ENCODE results near the gene ITSN1.
"Not testable (repeated sequence)": the region's sequence is repeated elsewhere in the genome, so short reads cannot be mapped to it uniquely, and the experiment has no call there.

The ITSN1 gene

GRCh38 chr21:33707846-33708245, 65.5 kb downstream of the ITSN1 start:
- H3K4me1 Mint-ChIP-seq (ENCODE audit: low read depth), result peaks cover 5% of the 10 kb centered on the region

GRCh38 chr21:33708874-33709273, 66.6 kb downstream of the ITSN1 start:
- no peak for DNase-seq
- peaks cover 4% of the 10 kb centered on the region for H3K4me1 Mint-ChIP-seq (ENCODE audit: low read depth)
- no peaks in the 10 kb centered on the region for H3K36me3 Mint-ChIP-seq (ENCODE audit: low read depth)
- no peak overlapping the region for H3K4me3 Mint-ChIP-seq
- H3K9me3 Mint-ChIP-seq, result peaks cover 7% of the 10 kb centered on the region
- H3K27ac Mint-ChIP-seq, result no peak overlapping the region
- H3K27me3 Mint-ChIP-seq, result peaks cover 2% of the 10 kb centered on the region

More at GRCh38 chr21:33707846-33708245, 65.5 kb downstream of the ITSN1 start:
- H3K36me3 Mint-ChIP-seq (ENCODE audit: low read depth), result no peaks in the 10 kb centered on the region
- no peak overlapping the region for H3K27ac Mint-ChIP-seq
- no peak for DNase-seq
- no peak overlapping the region for H3K4me3 Mint-ChIP-seq
- H3K27me3 Mint-ChIP-seq, result peaks cover 2% of the 10 kb centered on the region
- H3K9me3 Mint-ChIP-seq, result peaks cover 7% of the 10 kb centered on the region

GRCh38 chr21:33712022-33712803, 69.9 kb downstream of the ITSN1 start:
- Mint-ChIP-seq H3K4me1 (ENCODE audit: low read depth) (no peaks in the 10 kb centered on the region), H3K9me3 (peaks cover 7% of the 10 kb centered on the region), H3K27me3 (peaks cover 7% of the 10 kb centered on the region), H3K36me3 (ENCODE audit: low read depth) (no peaks in the 10 kb centered on the region), H3K4me3 (no peak overlapping the region), H3K27ac (no peak overlapping the region)
- no peak for DNase-seq

GRCh38 chr21:33721081-33721480, 78.8 kb downstream of the ITSN1 start:
- Mint-ChIP-seq H3K9me3 (no peaks in the 10 kb centered on the region), H3K27ac (no peak overlapping the region), H3K4me3 (no peak overlapping the region), H3K36me3 (ENCODE audit: low read depth) (no peaks in the 10 kb centered on the region), H3K27me3 (peaks cover 3% of the 10 kb centered on the region), H3K4me1 (ENCODE audit: low read depth) (no peaks in the 10 kb centered on the region)
- no peak for DNase-seq

GRCh38 chr21:33729139-33729538, 86.8 kb downstream of the ITSN1 start:
- H3K36me3 Mint-ChIP-seq (ENCODE audit: low read depth); H3K4me1 Mint-ChIP-seq (ENCODE audit: low read depth); H3K9me3 Mint-ChIP-seq; DNase-seq; H3K4me3 Mint-ChIP-seq; H3K27me3 Mint-ChIP-seq; H3K27ac Mint-ChIP-seq: not testable (repeated sequence)

- Mint-ChIP-seq H3K27me3 (no peaks in the 10 kb centered on the region), H3K27ac (no peak overlapping the region), H3K36me3 (ENCODE audit: low read depth) (no peaks in the 10 kb centered on the region), H3K4me1 (ENCODE audit: low read depth) (no peaks in the 10 kb centered on the region), H3K9me3 (no peaks in the 10 kb centered on the region), H3K4me3 (no peak overlapping the region)
- DNase-seq, result no peak
These were observed 87.3 kb downstream of the ITSN1 start for GRCh38 chr21:33729641-33730040.

- H3K27me3 Mint-ChIP-seq, result no peaks in the 10 kb centered on the region
- H3K4me1 Mint-ChIP-seq (ENCODE audit: low read depth), result no peaks in the 10 kb centered on the region
- no peaks in the 10 kb centered on the region for H3K36me3 Mint-ChIP-seq (ENCODE audit: low read depth)
- no peak for DNase-seq
- H3K27ac Mint-ChIP-seq, result no peak overlapping the region
- H3K9me3 Mint-ChIP-seq, result no peaks in the 10 kb centered on the region
- no peak overlapping the region for H3K4me3 Mint-ChIP-seq
These were observed 89.1 kb downstream of the ITSN1 start for GRCh38 chr21:33731447-33731846.

GRCh38 chr21:33732038-33732437, 89.7 kb downstream of the ITSN1 start:
- H3K4me3 Mint-ChIP-seq, result no peak overlapping the region
- no peak overlapping the region for H3K27ac Mint-ChIP-seq
- DNase-seq, result no peak
- H3K4me1 Mint-ChIP-seq (ENCODE audit: low read depth), result no peaks in the 10 kb centered on the region
- no peaks in the 10 kb centered on the region for H3K27me3 Mint-ChIP-seq
- no peaks in the 10 kb centered on the region for H3K36me3 Mint-ChIP-seq (ENCODE audit: low read depth)
- no peaks in the 10 kb centered on the region for H3K9me3 Mint-ChIP-seq

GRCh38 chr21:33733601-33734000, 91.3 kb downstream of the ITSN1 start:
- Mint-ChIP-seq H3K4me1 (ENCODE audit: low read depth) (no peaks in the 10 kb centered on the region), H3K27me3 (no peaks in the 10 kb centered on the region), H3K4me3 (no peak overlapping the region), H3K36me3 (ENCODE audit: low read depth) (no peaks in the 10 kb centered on the region), H3K9me3 (no peaks in the 10 kb centered on the region), H3K27ac (no peak overlapping the region)
- DNase-seq, result no peak

GRCh38 chr21:33734291-33734690, 92.0 kb downstream of the ITSN1 start:
- Mint-ChIP-seq H3K27me3 (no peaks in the 10 kb centered on the region), H3K9me3 (no peaks in the 10 kb centered on the region), H3K27ac (no peak overlapping the region), H3K4me3 (no peak overlapping the region), H3K36me3 (ENCODE audit: low read depth) (no peaks in the 10 kb centered on the region), H3K4me1 (ENCODE audit: low read depth) (no peaks in the 10 kb centered on the region)
- DNase-seq, result no peak

- no peak overlapping the region for H3K4me3 Mint-ChIP-seq
- no peaks in the 10 kb centered on the region for H3K9me3 Mint-ChIP-seq
- no peaks in the 10 kb centered on the region for H3K36me3 Mint-ChIP-seq (ENCODE audit: low read depth)
- H3K4me1 Mint-ChIP-seq (ENCODE audit: low read depth), result no peaks in the 10 kb centered on the region
- no peaks in the 10 kb centered on the region for H3K27me3 Mint-ChIP-seq
- no peak overlapping the region for H3K27ac Mint-ChIP-seq
- DNase-seq, result no peak
These were observed 92.5 kb downstream of the ITSN1 start for GRCh38 chr21:33734818-33735217.

GRCh38 chr21:33736569-33736968, 94.3 kb downstream of the ITSN1 start:
- H3K4me1 Mint-ChIP-seq (ENCODE audit: low read depth), result no peaks in the 10 kb centered on the region
- no peaks in the 10 kb centered on the region for H3K27me3 Mint-ChIP-seq

GRCh38 chr21:33739701-33740100, 97.4 kb downstream of the ITSN1 start:
- Mint-ChIP-seq H3K4me3 (no peak overlapping the region), H3K27ac (no peak overlapping the region), H3K4me1 (ENCODE audit: low read depth) (no peaks in the 10 kb centered on the region), H3K36me3 (ENCODE audit: low read depth) (no peaks in the 10 kb centered on the region), H3K27me3 (peaks cover 5% of the 10 kb centered on the region), H3K9me3 (no peaks in the 10 kb centered on the region)
- no peak for DNase-seq

More at GRCh38 chr21:33736569-33736968, 94.3 kb downstream of the ITSN1 start:
- no peak overlapping the region for H3K4me3 Mint-ChIP-seq
- no peak for DNase-seq
- no peak overlapping the region for H3K27ac Mint-ChIP-seq
- no peaks in the 10 kb centered on the region for H3K36me3 Mint-ChIP-seq (ENCODE audit: low read depth)
- H3K9me3 Mint-ChIP-seq, result no peaks in the 10 kb centered on the region

- Mint-ChIP-seq H3K27me3 (peaks cover 5% of the 10 kb centered on the region), H3K4me1 (ENCODE audit: low read depth) (no peaks in the 10 kb centered on the region), H3K9me3 (peaks cover 17% of the 10 kb centered on the region), H3K27ac (no peak overlapping the region), H3K36me3 (ENCODE audit: low read depth) (no peaks in the 10 kb centered on the region), H3K4me3 (no peak overlapping the region)
- no peak for DNase-seq
These were observed 105.1 kb downstream of the ITSN1 start for GRCh38 chr21:33747420-33747819.

- peaks cover 17% of the 10 kb centered on the region for H3K9me3 Mint-ChIP-seq
These were observed 106.6 kb downstream of the ITSN1 start for GRCh38 chr21:33748903-33749302.

GRCh38 chr21:33750017-33750416, 107.7 kb downstream of the ITSN1 start:
- Mint-ChIP-seq H3K9me3 (peaks cover 17% of the 10 kb centered on the region), H3K4me1 (ENCODE audit: low read depth) (no peaks in the 10 kb centered on the region), H3K27me3 (no peaks in the 10 kb centered on the region), H3K4me3 (no peak overlapping the region), H3K27ac (no peak overlapping the region), H3K36me3 (ENCODE audit: low read depth) (no peaks in the 10 kb centered on the region)
- no peak for DNase-seq

More at GRCh38 chr21:33748903-33749302, 106.6 kb downstream of the ITSN1 start:
- no peak for DNase-seq
- no peak overlapping the region for H3K4me3 Mint-ChIP-seq
- H3K4me1 Mint-ChIP-seq (ENCODE audit: low read depth), result no peaks in the 10 kb centered on the region
- H3K27ac Mint-ChIP-seq, result no peak overlapping the region
- no peaks in the 10 kb centered on the region for H3K27me3 Mint-ChIP-seq
- no peaks in the 10 kb centered on the region for H3K36me3 Mint-ChIP-seq (ENCODE audit: low read depth)

All from activated T-cell treated with anti-CD3 and anti-CD28 coated beads, Interleukin-2, amount 50 U/mL, for 24 hours (primary cell).